ENCODE data around the gene FOXS1.

The FOXS1 gene

GRCh38 chr20:31843288-31843687 is 2.1 kb downstream of the FOXS1 start:
- Histone ChIP-seq H3K4me1 (ENCODE audit: control insufficient read depth, insufficient read depth, low read length) (no peaks in the 10 kb centered on the region), H3K9me3 (ENCODE audit: control insufficient read depth, low read length) (no peaks in the 10 kb centered on the region), H3K9ac (ENCODE audit: low read length) (no peak overlapping the region), H3K36me3 (ENCODE audit: control insufficient read depth, insufficient read depth, low read length) (no peaks in the 10 kb centered on the region), H3K4me3 (ENCODE audit: low read length) (no peak overlapping the region), H3K27me3 (ENCODE audit: control insufficient read depth, insufficient read depth, low read length) (no peaks in the 10 kb centered on the region)

GRCh38 chr20:31842471-31843157 is 2.8 kb downstream of the FOXS1 start:
- Histone ChIP-seq H3K27me3 (ENCODE audit: control insufficient read depth, insufficient read depth, low read length) (no peaks in the 10 kb centered on the region), H3K4me1 (ENCODE audit: control insufficient read depth, insufficient read depth, low read length) (no peaks in the 10 kb centered on the region), H3K9ac (ENCODE audit: low read length) (no peak overlapping the region), H3K9me3 (ENCODE audit: control insufficient read depth, low read length) (no peaks in the 10 kb centered on the region), H3K36me3 (ENCODE audit: control insufficient read depth, insufficient read depth, low read length) (no peaks in the 10 kb centered on the region), H3K4me3 (ENCODE audit: low read length) (no peak overlapping the region)

- no peaks in the 10 kb centered on the region for H3K27me3 ChIP-seq (ENCODE audit: control insufficient read depth, insufficient read depth, low read length)
- no peaks in the 10 kb centered on the region for H3K9me3 ChIP-seq (ENCODE audit: control insufficient read depth, low read length)
- no peak overlapping the region for H3K4me3 ChIP-seq (ENCODE audit: low read length)
- H3K36me3 ChIP-seq (ENCODE audit: control insufficient read depth, insufficient read depth, low read length) = no peaks in the 10 kb centered on the region
- no peak overlapping the region for H3K9ac ChIP-seq (ENCODE audit: low read length)
- H3K4me1 ChIP-seq (ENCODE audit: control insufficient read depth, insufficient read depth, low read length) = no peaks in the 10 kb centered on the region
Measured at GRCh38 chr20:31841928-31842327, 3.5 kb downstream of the FOXS1 start.

- Histone ChIP-seq H3K4me1 (ENCODE audit: control insufficient read depth, insufficient read depth, low read length) (peaks cover 6% of the 10 kb centered on the region), H3K36me3 (ENCODE audit: control insufficient read depth, insufficient read depth, low read length) (no peaks in the 10 kb centered on the region)
Measured at GRCh38 chr20:31840906-31841816, 4.2 kb downstream of the FOXS1 start.

DNA sequence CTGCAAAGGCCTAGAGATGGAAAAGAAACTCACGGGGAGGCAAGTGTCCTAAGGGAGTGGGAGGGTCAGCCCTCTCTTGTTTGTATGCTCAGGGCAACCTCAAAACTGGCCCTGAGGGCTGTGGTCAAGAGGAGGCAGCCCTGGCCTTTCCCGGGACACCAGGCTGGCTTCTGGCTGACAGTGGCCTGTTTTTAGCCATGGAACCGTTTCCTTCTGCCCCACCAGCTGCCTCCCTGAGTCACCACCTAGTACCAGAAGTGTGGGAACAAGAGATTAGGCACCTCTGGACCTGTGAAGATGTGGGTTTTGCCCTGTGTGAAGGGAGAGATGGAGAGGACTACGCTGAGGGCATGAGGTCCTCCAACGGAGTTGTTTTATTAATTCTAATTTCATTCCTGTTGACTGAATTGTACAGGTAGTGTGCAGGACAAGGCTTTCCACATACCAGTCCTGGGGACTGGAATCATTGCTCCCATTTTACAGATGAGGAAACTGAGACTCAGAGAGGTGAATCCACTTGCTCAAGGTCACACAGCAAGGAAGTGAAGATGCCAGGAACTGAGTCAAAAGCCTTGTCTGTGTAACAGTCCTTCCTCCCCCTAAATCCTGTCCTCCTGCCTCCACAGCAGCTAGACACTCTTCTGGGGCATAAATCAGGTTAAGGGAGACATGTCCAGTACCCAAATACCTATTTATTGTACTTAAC is 5.5 kb downstream of the FOXS1 start:
- Histone ChIP-seq H3K4me3 (ENCODE audit: low read length) (no peak overlapping the region), H3K4me1 (ENCODE audit: control insufficient read depth, insufficient read depth, low read length) (peaks cover 16% of the 10 kb centered on the region), H3K9ac (ENCODE audit: low read length) (no peak overlapping the region), H3K27me3 (ENCODE audit: control insufficient read depth, insufficient read depth, low read length) (no peaks in the 10 kb centered on the region), H3K36me3 (ENCODE audit: control insufficient read depth, insufficient read depth, low read length) (no peaks in the 10 kb centered on the region), H3K9me3 (ENCODE audit: control insufficient read depth, low read length) (no peaks in the 10 kb centered on the region)

More at GRCh38 chr20:31840906-31841816, 4.2 kb downstream of the FOXS1 start:
- H3K4me3 ChIP-seq (ENCODE audit: low read length) = no peak overlapping the region
- H3K27me3 ChIP-seq (ENCODE audit: control insufficient read depth, insufficient read depth, low read length) = no peaks in the 10 kb centered on the region
- H3K9ac ChIP-seq (ENCODE audit: low read length) = no peak overlapping the region
- H3K9me3 ChIP-seq (ENCODE audit: control insufficient read depth, low read length) = no peaks in the 10 kb centered on the region

DNA sequence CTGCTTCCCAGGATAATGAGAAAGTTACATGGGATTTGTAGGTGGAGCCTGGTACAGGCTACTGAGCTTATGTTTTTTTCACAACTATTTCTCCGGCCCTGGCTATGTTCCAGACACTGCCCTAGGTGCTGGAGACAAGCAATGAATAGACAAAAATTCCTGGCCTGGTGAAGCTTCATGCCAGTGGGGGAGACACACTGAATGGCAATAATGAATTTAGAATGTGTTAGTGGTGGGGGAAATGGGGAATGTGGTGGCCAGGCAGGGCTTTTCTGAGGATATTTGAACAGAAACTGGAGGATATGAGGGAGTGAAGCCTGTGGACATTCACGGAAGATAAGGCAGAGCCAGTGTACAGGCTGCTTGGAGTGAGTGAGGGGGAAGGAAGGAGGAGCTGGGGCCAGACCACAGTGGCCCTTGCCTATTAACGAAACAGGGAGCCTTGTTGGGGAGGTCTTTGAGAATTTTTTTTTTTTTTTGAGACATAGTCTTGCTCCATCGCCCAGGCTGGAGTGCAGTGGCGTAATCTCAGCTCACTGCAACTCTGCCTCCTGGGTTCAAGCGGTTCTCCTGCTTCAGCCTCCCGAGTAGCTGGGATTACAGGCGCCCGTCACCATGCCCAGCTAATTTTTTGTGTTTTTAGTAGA is 6.6 kb downstream of the FOXS1 start:
- H3K4me1 ChIP-seq (ENCODE audit: control insufficient read depth, insufficient read depth, low read length) = peaks cover 16% of the 10 kb centered on the region
- no peaks in the 10 kb centered on the region for H3K27me3 ChIP-seq (ENCODE audit: control insufficient read depth, insufficient read depth, low read length)

GRCh38 chr20:31837896-31838397 is 7.5 kb downstream of the FOXS1 start:
- Histone ChIP-seq H3K4me1 (ENCODE audit: control insufficient read depth, insufficient read depth, low read length) (peaks cover 16% of the 10 kb centered on the region), H3K4me3 (ENCODE audit: low read length) (no peak overlapping the region), H3K9ac (ENCODE audit: low read length) (no peak overlapping the region), H3K27me3 (ENCODE audit: control insufficient read depth, insufficient read depth, low read length) (no peaks in the 10 kb centered on the region), H3K36me3 (ENCODE audit: control insufficient read depth, insufficient read depth, low read length) (no peaks in the 10 kb centered on the region), H3K9me3 (ENCODE audit: control insufficient read depth, low read length) (no peaks in the 10 kb centered on the region)

More for the DNA sequence above, 6.6 kb downstream of the FOXS1 start:
- H3K9ac ChIP-seq (ENCODE audit: low read length) = no peak overlapping the region
- H3K36me3 ChIP-seq (ENCODE audit: control insufficient read depth, insufficient read depth, low read length) = no peaks in the 10 kb centered on the region
- no peak overlapping the region for H3K4me3 ChIP-seq (ENCODE audit: low read length)
- H3K9me3 ChIP-seq (ENCODE audit: control insufficient read depth, low read length) = no peaks in the 10 kb centered on the region

- Histone ChIP-seq H3K27me3 (ENCODE audit: control insufficient read depth, insufficient read depth, low read length) (no peaks in the 10 kb centered on the region), H3K9ac (ENCODE audit: low read length) (no peak overlapping the region), H3K9me3 (ENCODE audit: control insufficient read depth, low read length) (no peaks in the 10 kb centered on the region), H3K36me3 (ENCODE audit: control insufficient read depth, insufficient read depth, low read length) (no peaks in the 10 kb centered on the region), H3K4me1 (ENCODE audit: control insufficient read depth, insufficient read depth, low read length) (peaks cover 16% of the 10 kb centered on the region), H3K4me3 (ENCODE audit: low read length) (no peak overlapping the region)
Measured at GRCh38 chr20:31836853-31837608, 8.4 kb downstream of the FOXS1 start.

- H3K9me3 ChIP-seq (ENCODE audit: control insufficient read depth, low read length) = no peaks in the 10 kb centered on the region
- peaks cover 16% of the 10 kb centered on the region for H3K4me1 ChIP-seq (ENCODE audit: control insufficient read depth, insufficient read depth, low read length)
- H3K4me3 ChIP-seq (ENCODE audit: low read length) = no peak overlapping the region
- no peaks in the 10 kb centered on the region for H3K36me3 ChIP-seq (ENCODE audit: control insufficient read depth, insufficient read depth, low read length)
- no peak overlapping the region for H3K9ac ChIP-seq (ENCODE audit: low read length)
- no peaks in the 10 kb centered on the region for H3K27me3 ChIP-seq (ENCODE audit: control insufficient read depth, insufficient read depth, low read length)
Measured at GRCh38 chr20:31835977-31836852, 9.2 kb downstream of the FOXS1 start.

DNA sequence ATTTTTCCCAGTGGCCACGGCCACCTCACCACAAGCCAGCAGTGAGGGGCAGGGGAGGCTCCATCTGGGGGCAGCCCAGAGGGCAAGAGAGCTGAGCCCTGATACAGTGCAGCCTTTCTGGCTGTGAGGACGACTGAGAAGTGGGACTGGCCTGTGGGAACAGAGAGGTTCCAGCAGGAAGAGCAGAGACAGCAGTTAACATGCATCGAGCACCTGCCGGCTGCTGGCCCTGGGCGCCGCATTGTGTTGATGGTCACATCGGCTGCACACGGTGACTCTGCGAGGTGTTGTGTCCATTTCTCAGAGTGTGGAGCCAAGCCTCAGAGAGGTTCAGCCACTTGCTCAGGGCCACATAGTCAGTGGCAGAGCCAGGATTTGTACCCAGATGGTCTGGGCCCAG is 9.8 kb downstream of the FOXS1 start:
- no peaks in the 10 kb centered on the region for H3K27me3 ChIP-seq (ENCODE audit: control insufficient read depth, insufficient read depth, low read length)
- no peak overlapping the region for H3K9ac ChIP-seq (ENCODE audit: low read length)
- H3K4me1 ChIP-seq (ENCODE audit: control insufficient read depth, insufficient read depth, low read length) = peaks cover 16% of the 10 kb centered on the region
- H3K4me3 ChIP-seq (ENCODE audit: low read length) = no peak overlapping the region
- H3K36me3 ChIP-seq (ENCODE audit: control insufficient read depth, insufficient read depth, low read length) = no peaks in the 10 kb centered on the region
- no peaks in the 10 kb centered on the region for H3K9me3 ChIP-seq (ENCODE audit: control insufficient read depth, low read length)

All from mucosa of stomach (tissue), 1 donor.